GM18861 (cell line): Measurements from ENCODE around the gene FFAR3.

Experiments used
- ATAC-seq: cut with Tn5 transposase; IDR thresholded peaks from one replicate; pipeline ENCODE4 v1.9.1; 2021; ENCODE audit not compliant: unreplicated experiment

The FFAR3 gene, protein sequence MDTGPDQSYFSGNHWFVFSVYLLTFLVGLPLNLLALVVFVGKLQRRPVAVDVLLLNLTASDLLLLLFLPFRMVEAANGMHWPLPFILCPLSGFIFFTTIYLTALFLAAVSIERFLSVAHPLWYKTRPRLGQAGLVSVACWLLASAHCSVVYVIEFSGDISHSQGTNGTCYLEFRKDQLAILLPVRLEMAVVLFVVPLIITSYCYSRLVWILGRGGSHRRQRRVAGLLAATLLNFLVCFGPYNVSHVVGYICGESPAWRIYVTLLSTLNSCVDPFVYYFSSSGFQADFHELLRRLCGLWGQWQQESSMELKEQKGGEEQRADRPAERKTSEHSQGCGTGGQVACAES

DNA sequence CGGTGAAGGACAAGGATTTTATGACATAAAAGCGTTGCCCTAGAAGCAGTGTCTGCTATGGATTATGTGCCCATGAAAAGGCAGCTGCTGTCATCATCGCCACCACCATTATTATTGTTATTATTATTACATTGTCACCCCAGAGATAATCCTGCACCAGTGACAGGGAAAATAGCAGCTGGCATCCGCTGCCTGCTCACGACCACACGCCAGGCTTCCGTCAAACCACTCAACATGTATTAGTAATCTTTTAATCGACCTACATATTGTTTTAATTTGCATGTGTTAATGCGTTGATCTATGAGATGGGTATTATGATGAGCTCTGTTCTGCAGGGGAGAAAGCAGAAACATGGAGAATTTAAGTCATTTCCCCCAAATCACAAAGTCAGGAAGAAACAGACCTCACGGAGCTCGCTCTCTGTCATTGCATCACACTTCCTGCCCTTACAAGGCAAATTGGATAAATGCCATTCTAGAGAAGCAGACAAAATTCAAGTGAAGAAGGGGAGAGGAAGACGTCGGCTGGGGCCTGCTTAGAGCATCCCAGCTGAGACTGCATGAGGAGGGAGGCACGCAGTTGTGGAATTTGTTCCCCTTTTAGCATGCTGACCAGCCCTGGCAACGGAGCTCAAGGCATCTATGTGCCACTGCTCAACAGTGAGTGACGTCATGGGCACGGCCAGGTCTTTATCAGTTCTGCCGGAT lies at the start of gene FFAR3:
Gene FFAR3 (plus strand): TSS at position 594 of the 707 bp plus-strand sequence. CDS start 431 bp downstream, outside the sequence.
- ATAC-seq, result no peak

DNA sequence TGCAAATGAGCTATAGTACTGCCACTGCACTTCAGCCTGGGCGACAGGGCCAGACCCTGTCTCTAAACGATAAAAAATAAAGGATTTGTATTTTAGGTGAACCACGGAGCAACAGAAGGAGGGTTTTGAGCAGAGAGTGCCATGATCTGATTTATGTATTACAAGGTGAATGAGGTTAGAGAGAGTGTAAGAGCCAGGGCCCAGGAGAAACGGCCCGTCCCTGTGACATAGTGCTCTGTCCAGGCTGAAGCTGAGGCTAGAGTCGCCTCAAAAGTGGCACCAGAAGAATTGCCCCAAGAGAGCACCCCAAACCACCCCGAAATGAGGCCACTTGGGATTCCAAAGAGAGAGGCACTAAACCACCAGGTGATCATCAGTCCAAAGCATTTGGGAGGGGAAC lies 49.4 kb upstream of the FFAR3 start:
- ATAC-seq, result no peak

DNA sequence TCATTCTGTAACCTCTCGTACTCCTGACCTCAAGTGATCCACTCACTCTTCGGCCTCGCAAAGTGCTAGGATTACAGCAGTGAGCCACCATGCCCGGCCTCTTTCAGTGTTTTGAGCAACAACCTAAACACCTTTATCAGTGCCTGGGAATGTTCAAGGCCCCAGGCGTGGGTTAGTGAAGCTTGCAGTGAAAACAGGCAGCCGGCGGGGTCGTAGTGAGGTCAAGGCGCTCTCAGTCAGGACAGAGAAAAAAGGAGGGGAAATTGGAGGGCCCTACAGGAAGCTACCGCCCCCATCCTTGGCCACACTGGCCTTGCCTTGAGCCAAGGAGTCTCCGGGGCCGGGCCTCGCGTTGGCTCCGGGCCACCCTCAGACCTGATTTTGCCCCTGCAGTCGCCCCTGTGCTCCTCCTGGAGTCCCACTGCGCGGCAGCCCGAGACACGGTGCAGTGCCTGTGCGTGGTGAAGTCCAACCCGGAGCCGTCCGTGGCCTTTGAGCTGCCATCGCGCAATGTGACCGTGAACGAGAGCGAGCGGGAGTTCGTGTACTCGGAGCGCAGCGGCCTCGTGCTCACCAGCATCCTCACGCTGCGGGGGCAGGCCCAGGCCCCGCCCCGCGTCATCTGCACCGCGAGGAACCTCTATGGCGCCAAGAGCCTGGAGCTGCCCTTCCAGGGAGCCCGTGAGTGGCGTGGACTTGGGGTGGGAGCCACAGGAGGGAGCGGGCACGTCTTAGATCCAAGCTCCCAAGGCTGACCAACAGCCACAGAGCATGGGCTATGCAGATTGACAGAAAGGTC lies 48.6 kb upstream of the FFAR3 start:
- ATAC-seq, result no peak

DNA sequence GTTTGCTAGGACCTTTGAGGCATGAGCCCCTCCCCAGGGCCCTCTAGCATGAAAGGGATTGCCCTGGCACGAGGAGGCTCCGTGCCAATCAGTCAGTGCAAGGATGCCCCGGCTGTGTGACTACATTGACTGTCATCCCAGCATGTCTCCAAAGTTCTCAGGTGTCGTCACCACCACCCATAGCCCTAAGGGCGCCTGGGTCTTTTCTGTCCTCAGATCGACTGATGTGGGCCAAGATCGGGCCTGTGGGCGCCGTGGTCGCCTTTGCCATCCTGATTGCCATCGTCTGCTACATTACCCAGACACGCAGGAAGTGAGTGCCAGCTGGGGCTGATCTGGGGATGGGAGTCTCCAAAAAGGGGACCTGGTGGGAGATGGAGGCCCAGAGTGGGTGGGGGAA lies 47.9 kb upstream of the FFAR3 start:
- no peak for ATAC-seq

DNA sequence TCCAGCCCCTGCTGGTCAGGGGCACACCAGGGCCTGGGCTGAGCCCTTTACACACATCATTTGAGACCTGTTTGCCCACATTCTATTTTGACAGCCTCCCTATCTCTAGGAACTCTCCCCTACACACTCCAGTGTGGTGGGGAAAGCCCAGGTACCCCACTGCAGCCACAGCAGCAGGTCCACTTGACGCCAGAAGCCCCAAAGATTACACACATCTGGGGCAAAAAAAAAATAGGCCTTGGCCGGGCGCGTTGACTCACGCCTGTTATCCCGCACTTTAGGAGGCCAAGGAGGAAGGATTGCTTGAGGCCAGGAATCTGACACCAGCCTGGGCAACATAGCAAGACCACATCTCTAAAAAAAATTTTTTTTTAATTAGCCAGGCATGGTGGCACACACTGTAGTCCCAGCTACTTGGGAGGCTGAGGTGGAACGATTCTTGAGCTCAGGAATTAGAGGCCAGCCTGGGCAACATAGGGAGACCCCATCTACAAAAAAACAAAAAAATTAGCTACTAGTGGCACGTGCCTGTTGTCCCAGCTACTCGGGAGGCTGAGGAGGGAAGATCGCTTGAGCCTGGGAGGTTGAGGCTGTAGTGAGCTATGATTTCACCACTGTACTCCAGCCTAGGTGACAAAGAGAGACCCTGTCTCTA lies 47.3 kb upstream of the FFAR3 start:
- no peak for ATAC-seq

DNA sequence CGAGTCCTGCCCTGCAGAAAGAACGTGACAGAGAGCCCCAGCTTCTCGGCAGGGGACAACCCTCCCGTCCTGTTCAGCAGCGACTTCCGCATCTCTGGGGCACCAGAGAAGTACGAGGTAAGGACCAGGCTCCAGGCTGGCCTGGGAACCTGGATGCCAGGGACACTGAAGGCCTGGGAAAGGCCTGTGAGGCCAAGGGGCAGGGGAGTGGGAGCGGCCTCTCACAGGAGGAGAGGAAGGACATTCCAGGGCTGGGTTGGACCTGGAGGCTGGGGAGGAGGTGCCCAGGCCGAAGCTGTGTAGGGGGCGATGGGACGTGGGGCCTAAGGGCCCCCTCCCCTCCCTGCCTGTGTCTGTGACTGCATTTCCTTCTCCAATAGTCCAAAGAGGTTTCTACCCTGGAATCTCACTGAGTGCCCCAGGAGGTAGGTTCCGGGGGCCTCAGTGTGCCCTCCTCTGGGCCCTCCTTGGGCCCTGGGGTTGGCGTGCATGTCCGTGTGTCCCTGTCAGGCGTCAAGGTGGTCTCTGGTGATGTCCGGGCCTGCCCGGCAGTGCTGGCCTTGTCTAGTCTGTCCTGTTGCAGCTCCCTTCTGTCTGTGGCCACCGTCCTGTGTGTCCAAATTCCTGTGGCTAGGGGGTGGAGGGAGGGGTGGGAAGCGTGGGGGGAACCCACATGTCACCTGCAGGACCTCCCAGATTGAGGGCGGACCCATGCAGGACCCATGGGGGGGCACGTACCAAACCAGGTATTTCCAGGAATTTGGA lies 46.2 kb upstream of the FFAR3 start:
- no peak for ATAC-seq

DNA sequence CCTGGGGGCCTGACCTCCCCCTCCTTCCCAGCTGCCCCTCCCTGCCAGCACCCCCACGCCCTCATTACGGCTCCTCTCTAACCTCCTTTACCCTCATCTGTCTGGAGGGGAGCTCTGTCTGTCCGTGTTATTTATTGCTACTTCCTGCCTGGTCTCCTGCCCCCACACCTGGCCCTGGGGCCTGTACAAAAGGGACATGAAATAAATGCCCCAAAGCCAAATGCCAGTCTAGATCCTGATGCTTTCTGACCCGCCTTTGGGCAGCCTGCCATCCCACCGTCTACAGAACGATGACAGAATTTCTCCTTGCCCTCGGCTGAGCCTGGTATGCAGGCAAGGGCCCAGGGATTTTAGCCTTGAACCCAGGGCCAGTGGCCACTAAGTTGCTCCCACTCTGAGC lies 44.7 kb upstream of the FFAR3 start:
- no peak for ATAC-seq

DNA sequence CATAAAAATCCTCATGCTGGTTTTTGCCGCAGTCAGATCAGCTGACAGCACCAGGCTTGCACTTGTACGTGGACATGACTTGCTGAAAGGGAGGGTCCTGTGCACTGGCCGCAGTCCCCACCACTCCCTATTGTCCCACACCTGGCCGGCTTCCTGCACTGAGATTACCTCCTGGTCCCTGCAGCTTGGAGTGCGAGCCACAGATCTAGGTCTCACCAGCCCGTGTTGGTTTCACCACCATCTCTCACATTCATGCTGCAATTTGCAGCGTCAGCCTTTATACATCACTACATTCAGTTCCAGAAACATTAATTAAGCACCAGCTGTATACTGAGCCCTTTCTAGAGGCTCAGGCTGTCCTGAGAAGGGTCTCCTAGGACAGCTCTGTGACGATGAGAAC lies 44.2 kb upstream of the FFAR3 start:
- no peak for ATAC-seq

DNA sequence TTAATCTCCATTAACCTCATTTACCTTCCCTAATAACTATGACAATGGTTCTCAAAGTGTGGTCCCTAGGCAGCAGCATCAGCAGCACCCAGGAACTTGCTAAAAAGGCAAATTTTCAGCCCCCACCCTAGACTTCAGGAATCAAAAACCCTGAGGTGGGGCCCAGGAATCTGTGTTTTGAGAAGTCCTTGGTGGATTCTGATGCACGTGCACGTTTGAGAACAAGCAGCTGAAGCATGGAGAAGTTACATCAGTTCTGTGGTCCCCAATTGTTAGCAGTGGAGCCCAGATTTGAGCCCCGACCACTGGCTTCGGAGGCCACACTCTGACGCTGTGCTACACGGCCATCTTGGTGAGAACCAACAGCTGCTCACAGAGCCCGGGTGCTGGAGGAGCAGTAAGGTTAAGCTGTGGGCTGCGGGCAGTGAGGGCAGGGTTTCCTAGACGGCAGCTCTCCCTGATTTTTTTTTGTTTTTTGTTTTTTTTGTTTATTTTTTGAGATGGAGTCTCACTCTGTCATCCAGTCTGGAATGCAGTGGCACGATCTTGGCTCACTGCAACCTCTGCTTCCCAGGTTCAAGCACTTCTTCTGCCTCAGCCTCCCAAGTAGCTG lies 43.3 kb upstream of the FFAR3 start:
- ATAC-seq, result no peak

DNA sequence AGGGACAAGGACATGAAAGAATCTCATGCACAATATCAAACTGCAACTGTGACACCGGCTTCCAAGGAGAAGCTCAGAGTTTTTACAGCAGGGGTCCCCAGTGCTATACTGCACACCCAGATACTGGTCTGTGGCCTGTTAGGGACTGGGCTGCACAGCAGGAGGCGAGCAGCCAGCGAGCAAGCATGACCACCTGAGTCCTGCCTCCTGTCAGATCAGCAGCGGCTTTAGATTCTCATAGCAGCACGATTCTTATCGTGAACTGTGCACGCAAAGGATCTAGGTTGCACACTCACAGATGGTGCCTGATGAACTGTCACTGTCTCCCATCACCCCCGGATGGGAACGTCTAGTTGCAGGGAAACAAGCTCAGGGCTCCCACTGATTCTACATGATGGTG lies 42.4 kb upstream of the FFAR3 start:
- ATAC-seq, result no peak

DNA sequence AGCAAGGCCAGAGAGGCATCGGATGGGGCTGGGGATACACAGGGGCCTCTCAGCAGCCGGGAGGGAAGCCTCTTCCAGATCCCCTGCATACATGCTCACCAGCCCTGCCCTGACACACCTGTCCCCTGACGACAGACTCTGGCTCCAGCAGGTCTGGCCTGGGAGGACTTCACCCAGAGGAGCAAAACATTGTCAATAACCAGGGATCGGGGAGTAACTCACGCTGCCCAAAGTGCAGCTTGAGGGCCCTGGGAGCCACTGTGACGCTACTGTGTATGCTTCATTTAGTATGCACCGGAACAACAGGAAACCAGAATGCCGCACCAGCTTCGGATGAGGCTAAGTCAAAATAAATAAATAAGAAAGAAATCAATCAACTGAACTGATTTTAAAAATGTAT lies 41.7 kb upstream of the FFAR3 start:
- ATAC-seq, result no peak

DNA sequence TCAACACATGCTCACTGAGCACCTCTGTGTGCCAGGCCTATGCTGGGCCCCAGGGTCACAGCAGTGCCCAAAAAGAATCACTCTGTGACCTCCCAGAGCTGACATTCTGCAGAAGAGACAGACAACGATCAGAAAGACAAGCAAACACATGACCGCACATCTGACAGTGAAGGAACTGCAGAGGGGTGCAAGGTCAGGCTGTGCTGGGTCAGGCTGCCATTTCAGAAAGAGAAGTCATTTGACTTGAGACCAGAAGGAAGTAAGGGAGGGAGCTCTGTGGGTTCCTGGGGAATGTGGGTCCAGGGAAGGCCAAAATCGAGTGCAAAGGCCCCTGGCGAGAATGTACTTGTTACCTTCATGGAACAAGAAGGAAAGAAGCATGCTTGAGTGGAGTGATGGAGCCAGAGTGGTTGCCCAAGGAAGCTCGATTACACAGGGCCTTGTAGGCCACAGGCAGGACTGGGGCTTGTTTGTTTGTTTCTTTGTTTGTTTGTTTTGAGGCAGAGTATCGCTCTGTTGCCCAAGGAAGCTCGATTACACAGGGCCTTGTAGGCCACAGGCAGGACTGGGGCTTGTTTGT lies 40.7 kb upstream of the FFAR3 start:
- no peak for ATAC-seq

DNA sequence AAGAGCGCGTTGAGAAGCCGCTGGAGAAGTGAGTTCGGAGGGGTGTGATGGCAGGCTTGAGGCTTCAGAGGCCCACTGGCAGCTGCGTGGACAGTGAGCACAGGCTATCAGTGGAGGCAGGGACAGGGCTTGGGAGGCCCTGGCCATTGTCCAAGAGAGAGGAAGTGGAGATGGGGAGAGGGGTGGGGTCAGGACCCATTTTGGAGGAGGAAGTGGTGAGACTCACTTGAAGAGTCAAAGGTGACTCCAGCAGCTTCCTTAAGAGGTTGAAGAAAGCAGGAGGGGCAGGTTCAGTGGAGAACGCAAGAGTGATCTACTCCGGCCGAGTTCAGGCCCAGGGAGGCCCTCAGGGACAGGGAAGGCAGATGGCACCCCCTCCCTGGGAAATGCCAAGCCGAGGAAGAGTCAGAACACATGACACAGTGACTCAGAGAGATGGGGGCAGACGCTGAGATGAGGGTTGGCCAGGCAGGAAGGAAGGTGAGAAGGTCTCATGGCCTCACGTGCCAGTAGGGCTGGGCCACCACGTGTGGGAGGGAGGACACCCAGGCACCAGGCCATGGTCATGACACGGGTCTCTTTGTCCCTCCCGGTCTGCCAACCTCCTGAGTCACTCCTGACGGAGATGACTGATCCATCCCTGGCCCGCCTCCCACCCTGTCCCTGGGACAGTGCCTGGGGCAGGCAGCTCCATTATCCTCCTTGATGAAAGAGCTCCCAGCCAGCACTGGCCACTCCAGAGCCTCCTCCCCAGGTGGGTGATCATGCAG lies 39.4 kb upstream of the FFAR3 start:
- ATAC-seq, result no peak

DNA sequence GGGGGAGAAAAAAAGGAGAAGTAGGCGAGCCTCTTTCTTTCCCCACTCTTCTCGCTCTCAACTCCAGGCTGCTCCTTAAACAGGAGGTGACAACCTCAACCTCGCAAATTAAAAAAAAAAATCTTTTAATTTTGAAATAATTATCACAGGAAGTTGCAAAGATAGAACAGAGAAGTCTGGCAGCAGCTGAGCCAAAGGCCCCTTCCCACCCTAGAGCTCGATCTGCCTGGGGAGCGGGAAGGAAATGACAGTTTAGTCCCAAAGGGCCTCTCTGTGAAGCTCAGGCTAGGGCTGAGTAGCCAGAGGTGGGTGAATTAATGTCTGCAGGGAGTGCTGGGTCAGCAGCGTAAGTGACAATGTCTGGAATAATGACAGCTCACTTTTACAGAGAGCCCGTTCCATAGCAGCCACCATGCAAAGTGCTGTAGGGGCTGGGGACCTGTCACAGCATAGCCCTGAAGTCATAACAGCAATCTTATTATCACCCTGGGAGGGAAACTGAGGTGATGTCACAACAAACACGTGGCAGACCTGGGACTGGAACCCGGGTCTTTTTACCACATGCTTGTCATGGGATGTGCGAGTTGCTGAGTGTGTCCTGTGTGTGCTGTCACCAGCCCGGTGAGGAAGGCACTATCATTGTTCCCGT lies 38.1 kb upstream of the FFAR3 start:
- ATAC-seq, result no peak

DNA sequence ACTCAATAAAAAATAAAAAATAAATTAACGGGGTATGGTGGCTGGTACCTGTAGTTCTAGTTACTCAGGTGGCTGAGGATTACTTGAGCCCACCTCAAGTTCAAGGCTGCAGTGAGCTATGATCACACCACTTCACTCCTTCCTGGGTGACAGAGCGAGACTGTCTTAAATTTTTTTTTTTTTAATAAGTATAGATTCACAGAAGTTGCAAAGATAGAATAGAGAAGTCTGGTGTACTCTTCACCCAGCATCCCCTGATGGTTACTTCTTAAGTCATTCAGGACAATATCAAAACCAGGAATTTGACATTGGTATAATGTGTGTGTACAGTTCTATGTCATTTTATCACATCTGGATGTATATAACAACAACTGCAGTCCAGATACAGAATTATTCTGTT lies 37.0 kb upstream of the FFAR3 start:
- ATAC-seq, result no peak

DNA sequence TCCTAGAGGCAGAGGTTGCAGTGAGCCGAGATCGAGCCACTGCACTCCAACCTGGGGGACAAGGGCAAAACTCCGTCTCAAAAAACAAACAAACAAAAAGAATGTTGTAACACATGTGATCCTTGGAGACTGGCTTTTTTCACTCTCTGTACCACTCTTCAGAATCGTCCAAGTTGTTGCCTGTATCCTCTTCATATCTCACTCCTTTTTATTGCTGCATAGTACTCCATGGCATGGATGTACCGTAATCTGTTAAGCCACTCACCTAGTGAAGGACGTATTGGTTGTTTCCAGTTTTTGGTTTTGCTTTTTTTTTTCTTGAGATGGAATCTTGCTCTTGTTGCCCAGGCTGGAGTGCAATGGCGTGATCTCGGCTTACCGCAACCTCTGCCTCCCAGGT lies 36.2 kb upstream of the FFAR3 start:
- ATAC-seq, result no peak

DNA sequence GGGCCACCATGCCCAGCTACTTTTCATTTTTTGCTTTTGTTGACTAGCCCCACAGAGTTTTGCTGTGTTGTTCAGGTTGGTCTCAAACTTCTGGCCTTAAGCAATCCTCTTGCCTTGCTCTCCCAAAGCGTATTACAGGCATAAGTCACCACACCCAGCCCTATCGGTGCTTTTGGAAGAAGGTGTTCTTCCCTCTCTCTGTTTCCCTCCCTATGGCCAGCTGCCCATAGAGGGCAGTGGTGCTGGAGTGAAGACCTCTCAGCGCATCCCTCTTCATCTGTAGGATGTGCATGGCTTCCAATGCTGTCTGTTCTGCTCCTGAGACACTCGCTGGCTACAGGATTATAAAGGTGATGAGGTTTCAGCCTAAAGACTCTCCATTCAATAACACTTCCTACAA lies 30.6 kb upstream of the FFAR3 start:
- ATAC-seq, result no peak

DNA sequence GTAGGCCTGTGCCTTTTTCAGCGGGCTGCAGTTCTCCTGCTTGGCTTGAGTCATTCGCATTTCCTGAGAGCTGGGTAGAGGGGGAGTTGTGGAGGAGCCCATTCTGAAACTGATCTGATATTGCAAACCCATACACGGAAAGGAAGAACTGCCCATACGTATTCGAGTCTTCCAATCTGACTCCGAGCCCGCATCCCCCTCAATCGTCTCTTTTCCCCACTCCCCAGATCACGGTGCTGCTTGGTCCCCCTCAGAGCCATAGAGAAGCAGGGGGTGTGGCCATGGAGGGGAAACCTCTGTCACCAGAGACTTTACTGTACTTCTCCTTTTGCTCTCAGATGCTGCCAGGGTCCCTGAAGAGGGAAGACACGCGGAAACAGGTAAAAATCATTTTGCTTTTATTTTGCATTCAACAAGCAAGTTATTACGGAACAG lies 29.4 kb upstream of the FFAR3 start, which contains the start of gene CD22:
Gene CD22 (plus strand): TSS at position 337 of the 435 bp plus-strand sequence. CDS start 2,854 bp downstream, outside the sequence.
- ATAC-seq, result no peak
